K562 (cell line): ENCODE measurements around the gene MAGEL2. TPM values are rescaled to one million over a fixed set of nuclear protein-coding genes. Genes with fewer than 3 reads are reported as not detected.

Experiments
- ATAC-seq: fragments of 200-7000 bp; cut with Tn5 transposase; 3 replicates; pipeline ENCODE4 v1.9.1; 2020; ENCODE audit warnings: moderate library complexity
- BruUV-seq: library from RNA; stranded (reverse); fragments of 400-500 nt; replicated peaks from 2 replicates; lab custom pipeline; 2021; lab: Mats Ljungman, UMichigan
- CTCF ChIA-PET: fragments of 300-600 bp; formaldehyde crosslinking; extraction: SDS; loops from one replicate; lab custom pipeline; 2021; ENCODE audit warnings: low intra/inter-chr PET ratio; lab: Yijun Ruan, JAX
- POLR2A ChIA-PET: fragments of 300-600, 350-650 bp; sonication (Branson Sonifier 250); formaldehyde crosslinking; extraction: SDS; loops from one replicate; lab custom pipeline; 2021; ENCODE audit warnings: antibody characterized with exemption, inconsistent platforms; lab: Yijun Ruan, JAX
- DNase-seq, 4 experiments: peaks; one replicate each; pipeline versions ENCODE4 v3.0.0 to v3.0.0-alpha.2; 2011 to 2018; ENCODE audit warnings: low spot score in 3 of 4, mixed read lengths in 3 of 4; ENCODE audit errors: extremely low read depth in 1 of 4
- FAIRE-seq: peaks from 2 replicates; lab custom pipeline; 2011; peaks lifted over from hg19 to GRCh38; lab: Jason Lieb, UNC
- H2AFZ ChIP-seq: 2 replicates; pipeline ENCODE4 v1.6.0; 2011; ENCODE audit warnings: low read depth, low read length, control low read depth, inconsistent platforms
- H3K27ac ChIP-seq: fragments of 200-600 bp; 3 replicates; pipeline ENCODE4 v1.8.0; 2011; ENCODE audit warnings: low read depth, mild to moderate bottlenecking, control low read depth, inconsistent platforms, low read length, moderate library complexity, mixed read lengths; ENCODE audit errors: extremely low read depth
- H3K27me3 ChIP-seq, 2 experiments: fragments of 300-600 bp in 1 of 2; 2 replicates in 1 of 2; 3 replicates in 1 of 2; pipeline versions ENCODE4 v1.6.0 to v1.8.0; 2011; ENCODE audit warnings: inconsistent platforms in 2 of 2, low read length in 2 of 2, mild to moderate bottlenecking in 1 of 2, mixed read lengths in 1 of 2, moderate library complexity in 1 of 2; ENCODE audit not compliant: control insufficient read depth in 2 of 2, insufficient read depth in 2 of 2
- H3K36me3 ChIP-seq: fragments of 300-600 bp; 3 replicates; pipeline ENCODE4 v1.8.0; 2011; ENCODE audit warnings: mild to moderate bottlenecking, low read length, inconsistent platforms; ENCODE audit not compliant: control insufficient read depth, insufficient read depth
- H3K4me1 ChIP-seq, 2 experiments: fragments of 200-600 bp in 1 of 2; replicated peaks in 1 of 2; 2 replicates in 1 of 2; 3 replicates in 1 of 2; pipeline versions ENCODE4 v1.5.1 to v1.8.0; 2011; ENCODE audit warnings: inconsistent platforms in 2 of 2, low read length in 2 of 2, mild to moderate bottlenecking in 1 of 2, mixed read lengths in 1 of 2, moderate library complexity in 1 of 2; ENCODE audit not compliant: control insufficient read depth in 2 of 2, insufficient read depth in 2 of 2
- H3K4me2 ChIP-seq: 2 replicates; pipeline ENCODE4 v1.6.1; 2011; ENCODE audit warnings: low read length, control low read depth, inconsistent platforms, mixed read lengths; ENCODE audit not compliant: insufficient read depth
- H3K4me3 ChIP-seq: fragments of 200-600 bp; sonication (generic), shearing (Covaris generic); 2 replicates; pipeline ENCODE4 v1.5.1; 2016; ENCODE audit warnings: control low read depth, inconsistent platforms
- H3K79me2 ChIP-seq: fragments of 200-600 bp; 3 replicates; pipeline ENCODE4 v1.8.0; 2011; ENCODE audit warnings: low read length, inconsistent platforms; ENCODE audit not compliant: control insufficient read depth, insufficient read depth
- H3K9ac ChIP-seq, 2 experiments: 2 replicates each; pipeline versions ENCODE4 v1.6.0 to v1.6.1; 2011; ENCODE audit warnings: low read depth in 2 of 2, low read length in 2 of 2, control low read depth in 1 of 2, inconsistent platforms in 1 of 2, mild to moderate bottlenecking in 1 of 2, mixed read lengths in 1 of 2; ENCODE audit not compliant: insufficient read depth in 1 of 2
- H3K9me1 ChIP-seq: one replicate; pipeline ENCODE4 v1.6.0; 2011; ENCODE audit warnings: inconsistent platforms, mild to moderate bottlenecking, low read length, moderate library complexity; ENCODE audit not compliant: control insufficient read depth, insufficient read depth
- H3K9me3 ChIP-seq: replicated peaks from 2 replicates; pipeline ENCODE4 v1.5.1; 2011; ENCODE audit warnings: low read depth, low read length, inconsistent platforms; ENCODE audit not compliant: control insufficient read depth, insufficient read depth
- H4K20me1 ChIP-seq: replicated peaks from 2 replicates; pipeline ENCODE4 v1.6.1; 2011; ENCODE audit warnings: low read length, inconsistent platforms, mixed read lengths; ENCODE audit not compliant: control insufficient read depth, insufficient read depth
- CEBPB ChIP-seq: fragments of 450-650 bp; IDR thresholded peaks from 2 replicates; pipeline ENCODE4 v1.6.1; 2016; ENCODE audit warnings: missing genetic modification characterization, missing compliant biosample characterization
- CEBPG ChIP-seq, 3 experiments: fragments of 200-800 bp in 1 of 3; sonication (Bioruptor generic) in 1 of 3; sonication (generic) in 1 of 3; formaldehyde crosslinking in 1 of 3; IDR thresholded peaks in 2 of 3; conservative IDR thresholded peaks in 1 of 3; 2 replicates each; pipeline versions ENCODE4 v1.6.1 to v1.8.0; 2016 to 2022; ENCODE audit warnings: missing compliant biosample characterization in 2 of 3, missing genetic modification characterization in 2 of 3, mild to moderate bottlenecking in 1 of 3, missing genetic modification reagents in 1 of 3
- NRF1 ChIP-seq, 2 experiments: fragments of 450-650 bp; IDR thresholded peaks in 1 of 2; conservative IDR thresholded peaks in 1 of 2; 2 replicates each; pipeline ENCODE4 v1.6.1; 2014; ENCODE audit warnings: mild to moderate bottlenecking in 2 of 2
- TRIM28 ChIP-seq: fragments of 450-650 bp; IDR thresholded peaks from 2 replicates; pipeline ENCODE4 v1.6.1; 2017
- VEZF1 ChIP-seq: fragments of 200-800 bp; sonication (Bioruptor generic); IDR thresholded peaks from 2 replicates; pipeline ENCODE4 v1.6.1; 2017; ENCODE audit warnings: missing genetic modification characterization, missing compliant biosample characterization
- ZHX1 ChIP-seq: fragments of 150-350 bp; conservative IDR thresholded peaks from 2 replicates; pipeline ENCODE4 v1.6.1; 2014; ENCODE audit warnings: low read length
- ZNF512 ChIP-seq: IDR thresholded peaks from 2 replicates; pipeline ENCODE4 v1.6.1; 2016; ENCODE audit warnings: missing genetic modification characterization, missing compliant biosample characterization
- WGBS: fragments of 100-300 bp; shearing (Covaris generic); methylation state at CpG from one replicate; pipeline ENCODE4 v1.1.6; 2016; ENCODE audit warnings: low coverage, mixed read lengths; ENCODE audit not compliant: insufficient coverage; ENCODE audit errors: missing lambda C conversion rate; 5-methylcytosine and 5-hydroxymethylcytosine counted together
- in situ Hi-C: fragments of 300-500 bp; cut with MboI; formaldehyde crosslinking; loops from 4 replicates; pipeline ENCODE4 v1.15.0; 2018; ENCODE audit warnings: inconsistent platforms, mixed read lengths
- intact Hi-C: fragments of 100-400 bp; cut with micrococcal nuclease; formaldehyde crosslinking; loops from 2 replicates; pipeline ENCODE4 v1.14.2; 2022
- polyA plus RNA-seq, 8 experiments: library from polyadenylated mRNA; depleted of rRNA in 4 of 8; stranded (reverse) in 5 of 8; unstranded in 3 of 8; fragments of >200 nt; fragmentation: Nextera tagmentation in 2 of 8; fragmentation: Illumina TruSeq in 1 of 8; extraction: Ambion mirVana in 2 of 8; extraction: Trizol in 1 of 8; gene quantifications; 2 replicates each; pipeline versions ENCODE4 v1.2.1 to v1.2.3, GENCODE V29; 2011 to 2014; ENCODE audit warnings: inconsistent platforms in 1 of 8, missing spikeins in 1 of 8
- total RNA-seq, 7 experiments: library from RNA; depleted of rRNA in 6 of 7; stranded (reverse); fragments of >200 nt in 6 of 7; fragmentation: Illumina TruSeq in 2 of 7; extraction: Trizol in 2 of 7; gene quantifications; 2 replicates each; pipeline versions ENCODE4 v1.2.1 to v1.2.3, GENCODE V29; 2011 to 2021; ENCODE audit warnings: low replicate concordance in 1 of 7

MAGEL2 gene
- total and polyA plus RNA-seq, 9 of the 15 experiments (the other 6 are each of a cell fraction or from before 2014, with no cell fraction given), result not detected

GRCh38 chr15:23690450-23690852 lies 42.8 kb upstream of the MAGEL2 start:
- Histone ChIP-seq H3K9me3 (0 out of 2 replicates have a peak, but pooled peaks cover 1% of the 10 kb centered on the region), H4K20me1 (no peaks in the 10 kb centered on the region), H3K9ac (no peak overlapping the region), H3K79me2 (no peaks in the 10 kb centered on the region), H3K4me2 (no peak overlapping the region), H3K4me1 (peaks cover 0 to 9% of the 10 kb centered on the region in 2 experiments; a peak in 2 of 5 replicates), H3K9me1 (no peaks in the 10 kb centered on the region), H3K4me3 (no peak overlapping the region)
- POLR2A ChIA-PET, result no interaction called here
- FAIRE-seq, result no peak
- in situ Hi-C loops (no loop called here), intact Hi-C loops (no loop called here)
- no TSS peak for BruUV-seq
- ATAC-seq, result peak; percentile 49; the same call in 1 of the 3 replicates
- CTCF ChIA-PET, result no interaction called here
- peak; percentile 49 to 61 for TF ChIP-seq NRF1 (conservative IDR thresholded peaks at IDR 0.05 in 1 of 2, IDR thresholded peaks at IDR 0.05 in 1 of 2)
- TF ChIP-seq ZNF512 (tag), result no peak
- TF ChIP-seq TRIM28, result no peak
- TF ChIP-seq CEBPG (CRISPR knock-in tag; IDR thresholded peaks at IDR 0.05), result no peak
- TF ChIP-seq CEBPG (tag; conservative IDR thresholded peaks at IDR 0.05 in 1 of 2, IDR thresholded peaks at IDR 0.05 in 1 of 2), result peak in 1 of 2 experiments; percentile 56; a peak in 1 of 4 replicates
- TF ChIP-seq VEZF1, result peak; percentile 50; the same call in 1 of the 2 replicates
- TF ChIP-seq ZHX1, result no peak
- peak; percentile 17; the same call in 1 of the 2 replicates for TF ChIP-seq CEBPB (tag)
- TF ChIP-seq, all 486 proteins: peak for 4
- H3K27ac ChIP-seq, result no peak overlapping the region
- H2AFZ ChIP-seq, result no peak overlapping the region
- peaks cover 0 to 8% of the 10 kb centered on the region in 2 experiments; a peak in 2 of 5 replicates for H3K27me3 ChIP-seq
- DNase-seq, result peak in 2 of 4 experiments; percentile 11 to 16
- WGBS, result 7% methylated on average over 5 of the region's 5 CpGs
- no peaks in the 10 kb centered on the region for H3K36me3 ChIP-seq
